Measurements from ENCODE around the gene PLOD2.

The PLOD2 gene

GRCh38 chr3:146134348-146135117 lies 26.5 kb downstream of the PLOD2 start:
- no peak for TF ChIP-seq CTCF (IDR thresholded peaks at IDR 0.05; ENCODE audit: control insufficient read depth, extremely low read depth, insufficient read depth)
- no peak overlapping the region for H3K4me3 ChIP-seq (ENCODE audit: low read depth, low read length)
- DNase-seq (ENCODE audit: low read depth), result no peak

DNA sequence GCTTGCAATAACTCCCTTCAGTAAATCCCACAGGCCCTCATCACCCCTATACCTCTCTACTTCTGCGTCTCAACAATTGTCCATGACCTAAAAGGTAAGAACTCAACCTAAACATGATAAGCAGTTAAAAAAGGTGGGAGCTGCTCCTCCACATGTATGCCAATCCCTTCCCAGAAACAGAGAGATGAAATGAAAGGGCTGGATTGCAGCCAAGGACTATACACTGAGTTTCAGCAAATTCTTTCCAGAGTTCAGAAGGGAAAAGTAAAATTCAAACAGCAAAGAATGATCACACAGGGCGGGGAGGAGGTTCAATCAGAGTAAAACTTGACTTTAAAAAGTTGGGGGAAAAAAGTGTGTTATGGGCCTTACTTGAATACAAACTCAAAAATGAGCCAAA lies 27.5 kb downstream of the PLOD2 start:
- TF ChIP-seq CTCF (IDR thresholded peaks at IDR 0.05; ENCODE audit: control insufficient read depth, extremely low read depth, insufficient read depth), result no peak
- DNase-seq (ENCODE audit: low read depth), result no peak
- H3K4me3 ChIP-seq (ENCODE audit: low read depth, low read length), result no peak overlapping the region

DNA sequence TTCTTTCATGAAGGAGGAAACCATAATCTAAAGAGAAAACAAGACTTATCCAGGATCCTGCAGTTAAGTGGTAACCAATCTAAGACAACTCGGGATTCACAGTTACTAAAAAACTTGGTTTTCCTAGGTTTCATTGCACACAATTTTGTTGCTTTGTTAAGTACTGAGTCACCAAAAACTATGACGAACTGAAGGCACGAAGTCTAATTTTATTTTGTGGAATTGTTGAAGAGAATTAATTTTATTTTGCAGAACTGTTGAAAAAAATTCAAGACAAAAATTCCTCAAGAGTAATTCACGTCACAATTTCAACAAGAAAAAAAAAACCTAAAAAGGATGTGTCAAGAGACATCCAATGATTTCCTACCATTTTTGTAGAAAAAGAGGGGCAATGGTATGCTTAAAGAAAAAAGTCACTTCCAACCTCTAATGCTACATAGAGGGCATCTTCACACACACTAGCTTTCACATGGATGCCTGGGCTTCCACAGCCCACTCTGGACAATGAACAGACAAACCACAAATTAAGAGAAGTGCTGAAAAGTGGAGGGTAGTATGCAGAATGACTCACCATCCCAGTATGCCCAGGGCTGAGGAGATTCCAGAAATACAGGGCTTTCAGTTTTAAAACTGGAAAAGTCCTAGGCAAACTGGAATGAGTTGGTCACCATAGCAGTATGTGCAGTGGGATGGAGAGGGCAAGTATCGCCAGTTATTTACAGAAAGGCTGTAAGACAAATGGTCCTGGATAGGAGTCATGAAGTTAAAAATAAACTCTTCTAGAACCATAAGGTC lies 29.2 kb downstream of the PLOD2 start:
- no peak for TF ChIP-seq CTCF (IDR thresholded peaks at IDR 0.05; ENCODE audit: control insufficient read depth, extremely low read depth, insufficient read depth)
- DNase-seq (ENCODE audit: low read depth), result no peak
- H3K4me3 ChIP-seq (ENCODE audit: low read depth, low read length), result no peak overlapping the region

- no peak for DNase-seq (ENCODE audit: low read depth)
These were observed 30.1 kb downstream of the PLOD2 start for GRCh38 chr3:146130881-146131371.

DNA sequence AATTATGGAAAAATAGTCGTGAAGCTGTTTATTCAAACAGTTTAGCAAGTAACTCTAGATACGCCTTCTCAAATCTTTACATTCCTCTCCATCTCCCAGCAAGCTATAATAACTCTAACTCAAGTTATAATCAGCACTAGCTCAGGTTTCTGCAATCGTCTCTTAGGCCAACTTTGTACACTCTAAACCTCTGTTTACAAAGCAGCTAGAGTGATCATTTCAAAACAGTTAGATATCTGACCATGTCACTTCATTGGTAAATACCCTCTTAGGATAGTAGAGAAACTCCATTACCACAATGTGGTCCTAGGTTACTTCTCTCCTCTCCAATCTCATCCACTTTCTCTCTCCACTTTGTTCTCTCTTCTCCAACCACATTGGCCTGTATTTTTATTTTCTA lies 31.2 kb downstream of the PLOD2 start:
- no peak overlapping the region for H3K4me3 ChIP-seq (ENCODE audit: low read depth, low read length)
- no peak for DNase-seq (ENCODE audit: low read depth)
- no peak for TF ChIP-seq CTCF (IDR thresholded peaks at IDR 0.05; ENCODE audit: control insufficient read depth, extremely low read depth, insufficient read depth)

More at GRCh38 chr3:146130881-146131371, 30.1 kb downstream of the PLOD2 start:
- H3K4me3 ChIP-seq (ENCODE audit: low read depth, low read length), result no peak overlapping the region
- no peak for TF ChIP-seq CTCF (IDR thresholded peaks at IDR 0.05; ENCODE audit: control insufficient read depth, extremely low read depth, insufficient read depth)

GRCh38 chr3:146128939-146129338 lies 32.0 kb downstream of the PLOD2 start:
- DNase-seq (ENCODE audit: low read depth), result no peak
- H3K4me3 ChIP-seq (ENCODE audit: low read depth, low read length), result no peak overlapping the region
- TF ChIP-seq CTCF (IDR thresholded peaks at IDR 0.05; ENCODE audit: control insufficient read depth, extremely low read depth, insufficient read depth), result no peak

All from LNCaP clone FGC (cell line).